IMR-90 (cell line): ENCODE results near the gene KDM2A. TPM values are rescaled to one million over a fixed set of nuclear protein-coding genes. Genes with fewer than 3 reads are reported as not detected.
A peak's percentile ranks its signal among the peaks of the same experiment; 100 is the strongest.

Experiments
- ATAC-seq: fragments of 200-7000 bp; cut with Tn5 transposase; 2 replicates; pipeline ENCODE4 v1.9.1; 2020; ENCODE audit warnings: low read depth, mild to moderate bottlenecking, moderate library complexity
- BruUV-seq: library from RNA; stranded (reverse); fragments of 400-500 nt; replicated peaks from 2 replicates; lab custom pipeline; 2021; lab: Mats Ljungman, UMichigan
- CTCF ChIA-PET: fragments of 300-600 bp; formaldehyde crosslinking; extraction: SDS; loops from one replicate; lab custom pipeline; 2021; ENCODE audit warnings: antibody characterized with exemption; lab: Yijun Ruan, JAX
- POLR2A ChIA-PET: fragments of 300-600 bp; sonication (Branson Sonifier 250); formaldehyde crosslinking; loops from one replicate; lab custom pipeline; 2022; ENCODE audit warnings: antibody characterized with exemption; ENCODE audit not compliant: unreplicated experiment; lab: Charles Lee
- DNase-seq: peaks from one replicate; pipeline ENCODE4 v3.0.0; 2013
- H2AFZ ChIP-seq: replicated peaks from 2 replicates; pipeline ENCODE3; 2013; ENCODE audit warnings: low read length, mild to moderate bottlenecking; ENCODE audit not compliant: poor library complexity
- H2AK5ac ChIP-seq: 2 replicates; pipeline ENCODE4 v1.6.1; 2013; ENCODE audit warnings: low read depth, low read length, inconsistent platforms
- H2AK9ac ChIP-seq: replicated peaks from 2 replicates; pipeline ENCODE3; 2013; ENCODE audit warnings: mild to moderate bottlenecking, low read depth, low read length, moderate library complexity; ENCODE audit not compliant: poor library complexity
- H2BK120ac ChIP-seq: 2 replicates; pipeline ENCODE4 v1.6.1; 2013; ENCODE audit warnings: low read depth, low read length, inconsistent platforms
- H2BK15ac ChIP-seq: 3 replicates; pipeline ENCODE4 v1.6.1; 2013; ENCODE audit warnings: low read depth, low read length, inconsistent platforms
- H2BK20ac ChIP-seq: 2 replicates; pipeline ENCODE4 v1.6.1; 2013; ENCODE audit warnings: low read depth, mild to moderate bottlenecking, inconsistent platforms, low read length, moderate library complexity
- H2BK5ac ChIP-seq: 2 replicates; pipeline ENCODE4 v1.6.1; 2013; ENCODE audit warnings: mild to moderate bottlenecking, low read depth, low read length, inconsistent platforms; ENCODE audit not compliant: poor library complexity, severe bottlenecking
- H3K14ac ChIP-seq: replicated peaks from 2 replicates; pipeline ENCODE4 v1.6.1; 2013; ENCODE audit warnings: low read depth, low read length, inconsistent platforms
- H3K18ac ChIP-seq: 2 replicates; pipeline ENCODE4 v1.6.1; 2013; ENCODE audit warnings: low read depth, low read length, control low read depth
- H3K23ac ChIP-seq: 2 replicates; pipeline ENCODE4 v1.6.1; 2013; ENCODE audit warnings: low read depth, low read length, inconsistent platforms
- H3K27ac ChIP-seq: 2 replicates; pipeline ENCODE4 v1.5.1; 2013; ENCODE audit warnings: mild to moderate bottlenecking, control low read depth, low read length; ENCODE audit not compliant: insufficient read depth
- H3K27me3 ChIP-seq: 2 replicates; pipeline ENCODE4 v1.6.1; 2013; ENCODE audit warnings: low read length; ENCODE audit not compliant: control insufficient read depth, insufficient read depth
- H3K36me3 ChIP-seq: 2 replicates; pipeline ENCODE4 v1.6.1; 2013; ENCODE audit warnings: low read length, mixed read lengths; ENCODE audit not compliant: control insufficient read depth, insufficient read depth
- H3K4ac ChIP-seq: 2 replicates; pipeline ENCODE4 v1.6.1; 2013; ENCODE audit warnings: low read depth, low read length, inconsistent platforms
- H3K4me1 ChIP-seq: 2 replicates; pipeline ENCODE4 v1.6.1; 2013; ENCODE audit warnings: low read length, mixed read lengths; ENCODE audit not compliant: control insufficient read depth, insufficient read depth
- H3K4me2 ChIP-seq: 2 replicates; pipeline ENCODE4 v1.6.1; 2013; ENCODE audit warnings: low read depth, mild to moderate bottlenecking, control low read depth, low read length, moderate library complexity
- H3K4me3 ChIP-seq: 2 replicates; pipeline ENCODE4 v1.5.1; 2013; ENCODE audit warnings: low read depth, mild to moderate bottlenecking, control low read depth, low read length, moderate library complexity; ENCODE audit not compliant: insufficient read depth
- H3K56ac ChIP-seq: 2 replicates; pipeline ENCODE4 v1.6.1; 2013; ENCODE audit warnings: low read length, inconsistent platforms; ENCODE audit not compliant: insufficient read depth; ENCODE audit errors: extremely low read depth
- H3K79me1 ChIP-seq, 2 experiments: 2 replicates each; pipeline ENCODE4 v1.6.1; 2013; ENCODE audit warnings: low read length in 2 of 2, inconsistent platforms in 1 of 2, low read depth in 1 of 2
- H3K9ac ChIP-seq: 2 replicates; pipeline ENCODE4 v1.6.1; 2013; ENCODE audit warnings: low read depth, low read length, control low read depth
- H3K9me1 ChIP-seq: 2 replicates; pipeline ENCODE4 v1.6.1; 2013; ENCODE audit warnings: low read length, inconsistent platforms; ENCODE audit not compliant: insufficient read depth
- H3K9me3 ChIP-seq: 2 replicates; pipeline ENCODE4 v1.6.1; 2013; ENCODE audit warnings: low read length; ENCODE audit not compliant: control insufficient read depth, insufficient read depth
- H4K20me1 ChIP-seq: 2 replicates; pipeline ENCODE4 v1.6.1; 2013; ENCODE audit warnings: low read length, inconsistent platforms; ENCODE audit not compliant: insufficient read depth
- H4K5ac ChIP-seq: 2 replicates; pipeline ENCODE4 v1.6.1; 2013; ENCODE audit warnings: mild to moderate bottlenecking, low read depth, low read length, control low read depth
- H4K8ac ChIP-seq, 2 experiments: 2 replicates each; pipeline ENCODE4 v1.6.1; 2013; ENCODE audit warnings: low read depth in 2 of 2, low read length in 2 of 2, control low read depth in 1 of 2, inconsistent platforms in 1 of 2
- H4K91ac ChIP-seq: 2 replicates; pipeline ENCODE4 v1.6.1; 2013; ENCODE audit warnings: low read depth, low read length, inconsistent platforms; ENCODE audit not compliant: insufficient read depth
- CHD1 ChIP-seq: IDR thresholded peaks from 2 replicates; pipeline ENCODE4 v1.6.1; 2012; ENCODE audit warnings: low read depth, low read length, improper control_type of control experiment
- FOS ChIP-seq: fragments of 150-350 bp; IDR thresholded peaks from 2 replicates; pipeline ENCODE4 v1.6.1; 2016; ENCODE audit warnings: low read depth, low read length
- RAD21 ChIP-seq: IDR thresholded peaks from 2 replicates; pipeline ENCODE4 v1.6.1; 2012; ENCODE audit warnings: low read length, improper control_type of control experiment
- RCOR1 ChIP-seq: IDR thresholded peaks from 2 replicates; pipeline ENCODE4 v1.6.1; 2012; ENCODE audit warnings: mild to moderate bottlenecking, low read length, improper control_type of control experiment; ENCODE audit not compliant: insufficient replicate concordance
- RFX5 ChIP-seq: IDR thresholded peaks from 2 replicates; pipeline ENCODE4 v1.8.0; 2012; ENCODE audit warnings: low read depth, mild to moderate bottlenecking, low read length, moderate library complexity
- WGBS, 2 experiments: methylation state at CpG; one replicate each; pipeline versions ENCODE4 v1.1.5 to v1.1.7; 2013; ENCODE audit warnings: missing lambda C conversion rate in 2 of 2; ENCODE audit not compliant: insufficient read length in 1 of 2; ENCODE audit errors: extremely low coverage in 2 of 2; 5-methylcytosine and 5-hydroxymethylcytosine counted together
- dilution Hi-C: fragments of 300-500 bp; cut with HindIII; formaldehyde crosslinking; loops from one replicate; pipeline ENCODE4 v1.14.3; 2018; ENCODE audit warnings: low sequenced_read_pairs; ENCODE audit not compliant: unreplicated experiment
- in situ Hi-C: fragments of 300-500 bp; cut with MboI; formaldehyde crosslinking; loops from 3 replicates; pipeline ENCODE4 v1.14.3; 2019; ENCODE audit warnings: low sequenced_read_pairs, inconsistent platforms, mixed read lengths
- intact Hi-C: fragments of 100-400 bp; cut with micrococcal nuclease; formaldehyde crosslinking; loops from 2 replicates; pipeline ENCODE4 v1.10.0; 2022
- polyA plus RNA-seq, 3 experiments: library from polyadenylated mRNA; depleted of rRNA; stranded (reverse); fragments of >200 nt; gene quantifications; 2 replicates each; pipeline ENCODE4 v1.2.3, GENCODE V29; 2012; ENCODE audit warnings: low replicate concordance in 1 of 3
- total RNA-seq: library from RNA; depleted of rRNA; stranded (reverse); fragments of >200 nt; gene quantifications from 2 replicates; pipeline ENCODE4 v1.2.3, GENCODE V29; 2012
- TF ChIP-seq, protein P1 (sequence below): fragments of 150-350 bp; IDR thresholded peaks from 2 replicates; pipeline ENCODE4 v1.6.1; 2017; ENCODE audit warnings: mild to moderate bottlenecking, antibody characterized with exemption, low read length, low read depth

The KDM2A gene
- total and polyA plus RNA-seq, 2 of the 4 experiments (the other 2 are of a cell fraction) = 26.7 to 42.6 TPM

DNA sequence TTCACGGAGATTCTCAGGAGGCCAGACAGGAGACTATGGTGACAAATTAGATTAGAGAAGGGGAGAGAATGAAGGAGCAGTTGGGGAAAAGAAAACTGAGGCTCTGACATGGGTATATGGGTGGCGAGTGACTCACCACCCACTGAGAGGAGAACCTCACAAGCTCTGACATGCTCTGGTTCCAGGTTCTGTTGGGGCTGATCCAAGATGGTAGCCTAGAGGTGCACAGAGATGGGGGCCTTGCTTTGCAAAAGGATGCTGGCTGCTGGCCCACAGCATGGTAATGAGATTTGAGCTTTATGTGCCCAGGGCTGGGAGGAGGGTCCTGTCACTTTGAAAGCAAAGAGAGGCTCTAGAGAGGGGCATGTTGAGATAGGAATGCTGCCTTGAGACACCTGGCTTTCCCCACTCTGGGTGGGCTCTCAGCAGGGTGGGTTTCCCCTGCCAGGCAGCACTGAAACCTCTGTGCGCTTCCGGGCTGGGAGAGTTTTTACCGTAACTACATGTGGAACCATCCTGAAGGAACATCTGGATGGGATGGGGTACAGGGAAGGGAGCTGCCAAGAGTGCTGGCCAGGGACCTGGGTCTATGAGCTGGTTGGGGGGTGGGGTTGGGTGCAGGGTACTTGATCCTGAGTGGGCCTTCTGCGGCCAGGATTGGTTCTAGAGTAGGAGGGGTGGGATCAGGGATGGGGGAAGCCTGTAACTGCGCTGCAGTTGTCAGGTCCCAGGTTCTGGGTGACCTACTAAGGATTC, 146.0 kb downstream of the KDM2A start:
- Histone ChIP-seq H2BK120ac (no peak overlapping the region), H3K56ac (no peak overlapping the region), H3K27me3 (no peaks in the 10 kb centered on the region), H3K27ac (no peak overlapping the region), H3K9me1 (peaks cover 34% of the 10 kb centered on the region), H3K9me3 (no peaks in the 10 kb centered on the region), H3K4me2 (no peak overlapping the region), H4K5ac (no peak overlapping the region), H4K20me1 (peaks cover 25% of the 10 kb centered on the region), H3K4me1 (peaks cover 28% of the 10 kb centered on the region), H2BK5ac (no peak overlapping the region), H2AK5ac (no peak overlapping the region), H2BK20ac (no peak overlapping the region), H4K91ac (no peak overlapping the region), H3K36me3 (peaks cover 10% of the 10 kb centered on the region; the same call in 1 of the 2 replicates), H3K18ac (no peak overlapping the region), H3K4ac (no peak overlapping the region), H4K8ac (no peak overlapping the region), H3K14ac (no peak overlapping the region), H3K23ac (no peak overlapping the region), H2BK15ac (peak overlapping the region; percentile 7; the same call in 1 of the 3 replicates), H2AFZ (no peak overlapping the region), H3K4me3 (no peak overlapping the region), H2AK9ac (peak overlapping the region; percentile 44), H3K9ac (no peak overlapping the region), H3K79me1 (peaks cover 10 to 44% of the 10 kb centered on the region in 2 experiments; a peak in 3 of 4 replicates)
- in situ Hi-C loops = loop anchor here (5.0 kb wide), 2 partner anchors 52 to 117 kb away; no protein-coding TSS in a partner anchor
- BruUV-seq = no TSS peak
- 87% methylated on average over 4 of the region's 7 CpGs; no CpG with 5 or more reads in 1 of the 2 experiments for WGBS, 2 experiments
- ATAC-seq = no peak
- no peak for TF ChIP-seq RAD21
- TF ChIP-seq RFX5 = no peak
- TF ChIP-seq RCOR1 = no peak
- TF ChIP-seq, protein P1, sequence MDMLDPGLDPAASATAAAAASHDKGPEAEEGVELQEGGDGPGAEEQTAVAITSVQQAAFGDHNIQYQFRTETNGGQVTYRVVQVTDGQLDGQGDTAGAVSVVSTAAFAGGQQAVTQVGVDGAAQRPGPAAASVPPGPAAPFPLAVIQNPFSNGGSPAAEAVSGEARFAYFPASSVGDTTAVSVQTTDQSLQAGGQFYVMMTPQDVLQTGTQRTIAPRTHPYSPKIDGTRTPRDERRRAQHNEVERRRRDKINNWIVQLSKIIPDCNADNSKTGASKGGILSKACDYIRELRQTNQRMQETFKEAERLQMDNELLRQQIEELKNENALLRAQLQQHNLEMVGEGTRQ = no peak
- no peak for TF ChIP-seq FOS
- no peak for TF ChIP-seq CHD1
- dilution Hi-C loops = no loop called here
- POLR2A ChIA-PET = no interaction called here
- CTCF ChIA-PET = interaction anchor here (0.6 kb wide), 1 partner anchor 110 kb away, joined by 4 read pairs; no protein-coding TSS in a partner anchor
- intact Hi-C loops = no loop called here
- no peak for DNase-seq
